Measurements from ENCODE around the gene LZTR1. TPM values are rescaled to one million over a fixed set of nuclear protein-coding genes. Genes with fewer than 3 reads are reported as not detected.

LZTR1 gene
- total and polyA plus RNA-seq, 9 donors: 28.2 to 73.4 (median 50.0) TPM

- TF ChIP-seq POLR2A (IDR thresholded peaks at IDR 0.05) (no peak), EP300 (IDR thresholded peaks at IDR 0.05) (no peak), CTCF (IDR thresholded peaks at IDR 0.05) (no peak)
- Histone ChIP-seq H3K4me1 (ENCODE audit: insufficient read depth) (peaks cover 8% of the 10 kb centered on the region), H3K4me3 (no peak overlapping the region), H3K9me3 (no peaks in the 10 kb centered on the region), H3K36me3 (no peaks in the 10 kb centered on the region), H3K27ac (no peak overlapping the region), H3K27me3 (no peaks in the 10 kb centered on the region)
- intact Hi-C loops (cut with DNase I): no loop called here
- 57 to 70% (median 59%) methylated on average over 3 of the region's 3 CpGs for WGBS, 3 donors
- DNase-seq: no peak
Observed at GRCh38 chr22:20953342-20953608, 28.8 kb upstream of the LZTR1 start.

GRCh38 chr22:20953668-20954500 lies 28.2 kb upstream of the LZTR1 start:
- intact Hi-C loops (cut with DNase I): no loop called here
- DNase-seq: no peak
- Histone ChIP-seq H3K4me3 (no peak overlapping the region), H3K9me3 (no peaks in the 10 kb centered on the region), H3K27me3 (no peaks in the 10 kb centered on the region), H3K27ac (no peak overlapping the region), H3K36me3 (no peaks in the 10 kb centered on the region), H3K4me1 (ENCODE audit: insufficient read depth) (peaks cover 8% of the 10 kb centered on the region)
- 84 to 86% (median 86%) methylated on average over 8 of the region's 8 CpGs for WGBS, 3 donors
- TF ChIP-seq EP300 (IDR thresholded peaks at IDR 0.05): no peak
- no peak for TF ChIP-seq POLR2A (IDR thresholded peaks at IDR 0.05)
- no peak for TF ChIP-seq CTCF (IDR thresholded peaks at IDR 0.05)

GRCh38 chr22:20955548-20955947 lies 26.5 kb upstream of the LZTR1 start:
- Histone ChIP-seq H3K27me3 (no peaks in the 10 kb centered on the region), H3K4me3 (no peak overlapping the region), H3K9me3 (no peaks in the 10 kb centered on the region), H3K36me3 (no peaks in the 10 kb centered on the region), H3K4me1 (ENCODE audit: insufficient read depth) (peaks cover 8% of the 10 kb centered on the region), H3K27ac (no peak overlapping the region)
- intact Hi-C loops (cut with DNase I): no loop called here
- WGBS, 3 donors: 77 to 86% (median 85%) methylated on average over 7 of the region's 7 CpGs
- TF ChIP-seq POLR2A (IDR thresholded peaks at IDR 0.05) (no peak), CTCF (IDR thresholded peaks at IDR 0.05) (no peak), EP300 (IDR thresholded peaks at IDR 0.05) (no peak)
- DNase-seq: no peak

GRCh38 chr22:20956258-20957101 lies 25.6 kb upstream of the LZTR1 start:
- DNase-seq: no peak
- Histone ChIP-seq H3K9me3 (no peaks in the 10 kb centered on the region), H3K4me1 (ENCODE audit: insufficient read depth) (peaks cover 8% of the 10 kb centered on the region), H3K36me3 (no peaks in the 10 kb centered on the region), H3K27ac (no peak overlapping the region), H3K27me3 (no peaks in the 10 kb centered on the region), H3K4me3 (peak overlapping the region; percentile 51)
- WGBS, 3 donors: 38 to 48% (median 41%) methylated on average over 25 to 27 of the region's 27 CpGs
- intact Hi-C loops (cut with DNase I): no loop called here
- no peak for TF ChIP-seq POLR2A (IDR thresholded peaks at IDR 0.05)
- no peak for TF ChIP-seq EP300 (IDR thresholded peaks at IDR 0.05)
